Measurements from ENCODE around the gene PDE5A. TPM values are rescaled to one million over a fixed set of nuclear protein-coding genes. Genes with fewer than 3 reads are reported as not detected.

Gene PDE5A
- total and polyA plus RNA-seq, 12 donors = 1.5 to 17.4 (median 9.9) TPM

- no peaks in the 10 kb centered on the region for H3K27me3 ChIP-seq
- WGBS, 2 donors = 93 to 96% methylated on average over 4 of the region's 4 CpGs
- ATAC-seq = no peak
- no peak overlapping the region for H3K4me3 ChIP-seq
- peaks cover 0 to 9% (median 0%) of the 10 kb centered on the region in 9 donors for H3K4me1 ChIP-seq
- TF ChIP-seq, protein P1, sequence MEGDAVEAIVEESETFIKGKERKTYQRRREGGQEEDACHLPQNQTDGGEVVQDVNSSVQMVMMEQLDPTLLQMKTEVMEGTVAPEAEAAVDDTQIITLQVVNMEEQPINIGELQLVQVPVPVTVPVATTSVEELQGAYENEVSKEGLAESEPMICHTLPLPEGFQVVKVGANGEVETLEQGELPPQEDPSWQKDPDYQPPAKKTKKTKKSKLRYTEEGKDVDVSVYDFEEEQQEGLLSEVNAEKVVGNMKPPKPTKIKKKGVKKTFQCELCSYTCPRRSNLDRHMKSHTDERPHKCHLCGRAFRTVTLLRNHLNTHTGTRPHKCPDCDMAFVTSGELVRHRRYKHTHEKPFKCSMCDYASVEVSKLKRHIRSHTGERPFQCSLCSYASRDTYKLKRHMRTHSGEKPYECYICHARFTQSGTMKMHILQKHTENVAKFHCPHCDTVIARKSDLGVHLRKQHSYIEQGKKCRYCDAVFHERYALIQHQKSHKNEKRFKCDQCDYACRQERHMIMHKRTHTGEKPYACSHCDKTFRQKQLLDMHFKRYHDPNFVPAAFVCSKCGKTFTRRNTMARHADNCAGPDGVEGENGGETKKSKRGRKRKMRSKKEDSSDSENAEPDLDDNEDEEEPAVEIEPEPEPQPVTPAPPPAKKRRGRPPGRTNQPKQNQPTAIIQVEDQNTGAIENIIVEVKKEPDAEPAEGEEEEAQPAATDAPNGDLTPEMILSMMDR (IDR thresholded peaks at IDR 0.05) = no peak
- no peaks in the 10 kb centered on the region for H3K36me3 ChIP-seq
- no peak for DNase-seq
- H3K9me3 ChIP-seq = no peaks in the 10 kb centered on the region
- intact Hi-C loops (cut with DNase I) = no loop called here
- H3K27ac ChIP-seq = no peak overlapping the region
These were observed 25.4 kb upstream of the PDE5A start for GRCh38 chr4:119653990-119654389.

DNA sequence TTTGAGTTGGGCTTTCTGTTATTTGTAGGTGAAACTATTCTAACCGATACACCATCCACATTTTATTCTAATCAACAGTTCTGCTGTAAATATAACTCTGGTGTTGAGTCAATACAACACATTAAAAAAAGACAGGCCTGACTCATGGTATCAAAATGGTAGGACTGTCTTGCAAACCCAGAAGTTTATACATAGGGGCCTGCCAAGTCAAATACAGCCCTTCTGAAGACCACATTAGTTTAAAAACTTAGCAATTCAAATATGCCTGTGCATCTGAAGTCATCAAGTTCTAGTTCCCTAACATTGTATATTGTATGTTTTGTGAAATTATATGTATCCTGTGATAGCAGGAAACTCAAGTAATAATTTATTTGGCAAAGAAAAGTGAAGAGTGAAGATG, 24.4 kb upstream of the PDE5A start:
- ATAC-seq (no peak), DNase-seq (no peak)
- Histone ChIP-seq H3K4me3 (no peak overlapping the region), H3K9me3 (no peaks in the 10 kb centered on the region), H3K27ac (no peak overlapping the region), H3K36me3 (no peaks in the 10 kb centered on the region), H3K4me1 (peaks cover 0 to 9% (median 0%) of the 10 kb centered on the region in 9 donors), H3K27me3 (no peaks in the 10 kb centered on the region)
- TF ChIP-seq, protein P1 (IDR thresholded peaks at IDR 0.05) = no peak
- intact Hi-C loops (cut with DNase I) = no loop called here
- 87 to 94% methylated on average over 1 of the region's 1 CpG for WGBS, 2 donors

- H3K27me3 ChIP-seq = no peaks in the 10 kb centered on the region
- H3K4me3 ChIP-seq = no peak overlapping the region
- 62 to 79% methylated on average over 2 of the region's 2 CpGs for WGBS, 2 donors
- DNase-seq (no peak), ATAC-seq (no peak)
- intact Hi-C loops (cut with DNase I) = loop anchor here in 2 of 10 donors (10.0 kb wide), 2 partner anchors 96 to 146 kb away; no protein-coding TSS in a partner anchor
- H3K9me3 ChIP-seq = no peaks in the 10 kb centered on the region
- H3K36me3 ChIP-seq = no peaks in the 10 kb centered on the region
- peaks cover 0 to 12% (median 0%) of the 10 kb centered on the region in 9 donors for H3K4me1 ChIP-seq
- TF ChIP-seq, protein P1 (IDR thresholded peaks at IDR 0.05) = no peak
- H3K27ac ChIP-seq = no peak overlapping the region
These were observed 19.8 kb upstream of the PDE5A start for GRCh38 chr4:119648398-119648797.

GRCh38 chr4:119647558-119647957, 19.0 kb upstream of the PDE5A start:
- 79% methylated on average over 3 of the region's 3 CpGs for WGBS, 2 donors
- peak overlapping the region in 2 of 10 donors; percentile 14 to 65 for H3K27ac ChIP-seq
- H3K4me1 ChIP-seq = peaks cover 0 to 12% (median 0%) of the 10 kb centered on the region in 9 donors
- intact Hi-C loops (cut with DNase I) = loop anchor here in 2 of 10 donors (10.0 kb wide), 2 partner anchors 97 to 147 kb away; no protein-coding TSS in a partner anchor
- ATAC-seq (no peak), DNase-seq (no peak)
- H3K27me3 ChIP-seq = no peaks in the 10 kb centered on the region
- no peaks in the 10 kb centered on the region for H3K9me3 ChIP-seq
- TF ChIP-seq, protein P1 (IDR thresholded peaks at IDR 0.05) = no peak
- no peak overlapping the region for H3K4me3 ChIP-seq
- no peaks in the 10 kb centered on the region for H3K36me3 ChIP-seq
